NCI-H1092 (cell line): ENCODE measurements around the gene IPO9.
"Not testable (repeated sequence)": the region's sequence is repeated elsewhere in the genome, so short reads cannot be mapped to it uniquely, and the experiment has no call there.

ENCODE experiments used
- DNase-seq: peaks from one replicate; lab custom pipeline; 2025; lab: John Stamatoyannopoulos, UW

Gene IPO9

DNA sequence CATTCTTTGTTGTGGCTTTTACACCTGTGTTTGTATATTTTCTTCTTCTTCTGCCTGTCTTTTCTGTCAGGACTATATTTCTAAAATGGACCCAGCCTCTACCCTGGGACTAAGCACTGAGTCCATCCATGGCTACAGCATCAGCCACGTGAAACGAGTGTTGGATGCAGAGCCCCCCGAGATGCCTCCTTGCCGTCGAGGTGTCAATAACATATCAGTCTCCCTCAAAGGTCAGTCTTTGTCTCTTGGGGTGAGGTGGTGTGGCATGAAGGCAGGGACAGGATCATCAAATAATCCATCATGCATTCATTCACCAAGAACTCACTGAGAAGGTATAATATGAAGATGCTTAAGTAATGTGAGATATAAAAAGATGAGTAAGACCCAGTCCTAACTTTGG is 19.1 kb upstream of the IPO9 start:
- DNase-seq = no peak

DNA sequence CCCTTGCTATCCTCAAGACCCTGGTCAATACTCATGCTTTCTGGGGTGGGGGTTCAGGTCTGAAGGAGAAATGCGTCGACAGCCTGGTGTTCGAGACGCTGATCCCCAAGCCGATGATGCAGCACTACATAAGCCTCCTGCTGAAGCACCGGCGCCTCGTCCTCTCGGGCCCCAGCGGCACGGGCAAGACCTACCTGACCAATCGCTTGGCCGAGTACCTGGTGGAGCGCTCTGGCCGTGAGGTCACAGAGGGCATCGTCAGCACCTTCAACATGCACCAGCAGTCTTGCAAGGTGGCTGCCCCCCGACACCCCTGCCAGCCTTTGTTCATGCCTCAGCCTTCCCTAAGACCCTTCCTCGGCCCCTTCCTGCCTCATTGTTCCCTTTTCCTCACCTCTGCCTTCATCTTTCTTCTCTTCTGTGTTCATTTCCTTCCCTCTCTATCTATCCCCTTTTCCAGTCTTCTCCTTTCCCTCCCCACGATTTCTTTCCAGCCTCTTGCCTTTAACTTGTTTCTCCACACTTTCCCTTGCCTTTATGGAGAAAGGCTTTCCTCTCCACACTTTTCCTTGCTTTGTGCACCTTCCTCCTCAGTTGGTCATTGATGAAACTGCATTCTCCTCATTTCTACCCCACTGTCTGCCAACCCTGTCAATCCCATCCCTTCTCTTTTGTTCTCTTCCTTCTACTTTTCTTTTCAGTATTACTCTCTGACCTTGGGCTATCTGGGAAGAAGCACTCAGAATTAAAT is 18.3 kb upstream of the IPO9 start:
- no peak for DNase-seq

DNA sequence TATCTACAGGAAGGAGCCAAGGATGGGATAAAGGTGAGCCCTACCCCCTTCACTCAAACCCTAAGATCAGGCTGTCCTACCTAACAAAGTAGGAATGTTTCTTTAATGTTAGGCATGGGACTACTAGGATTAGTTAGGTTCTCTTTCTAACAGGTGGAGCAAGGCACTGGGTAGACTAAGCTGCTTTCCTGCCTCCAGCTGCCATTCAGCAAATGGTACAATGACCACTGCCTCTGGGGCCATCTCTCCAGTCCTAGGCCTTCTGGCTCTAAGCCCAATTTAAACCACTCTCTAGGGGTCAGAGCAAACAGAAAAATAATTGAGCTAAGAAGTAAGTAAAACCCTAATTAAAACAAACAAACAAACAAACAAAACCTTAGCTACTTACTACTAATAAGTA is 15.7 kb upstream of the IPO9 start:
- no peak for DNase-seq

DNA sequence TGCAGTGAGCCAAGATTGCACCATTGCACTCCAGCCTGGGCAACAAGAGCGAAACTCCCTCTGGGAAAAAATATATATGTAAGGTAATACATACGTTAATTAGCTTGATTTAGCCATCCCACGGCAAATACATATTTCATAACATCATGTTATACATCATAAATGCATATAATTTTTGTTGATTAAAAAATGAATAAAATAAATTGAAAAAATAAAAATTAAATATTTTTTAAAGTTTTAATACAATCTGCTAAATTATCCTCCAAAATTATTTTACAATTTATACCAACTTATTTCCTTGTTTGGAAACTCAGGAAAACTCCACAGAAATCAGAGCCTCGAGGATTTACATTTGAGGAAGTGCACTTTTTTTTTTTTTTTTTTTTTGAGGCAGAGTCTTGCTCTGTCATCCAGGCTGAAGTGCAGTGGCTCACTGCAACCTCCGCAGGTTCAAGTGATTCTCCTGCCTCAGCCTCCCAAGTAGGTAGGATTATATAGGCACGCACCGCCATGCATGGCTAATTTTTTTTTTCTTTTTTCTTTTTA is 12.6 kb upstream of the IPO9 start:
- no peak for DNase-seq

DNA sequence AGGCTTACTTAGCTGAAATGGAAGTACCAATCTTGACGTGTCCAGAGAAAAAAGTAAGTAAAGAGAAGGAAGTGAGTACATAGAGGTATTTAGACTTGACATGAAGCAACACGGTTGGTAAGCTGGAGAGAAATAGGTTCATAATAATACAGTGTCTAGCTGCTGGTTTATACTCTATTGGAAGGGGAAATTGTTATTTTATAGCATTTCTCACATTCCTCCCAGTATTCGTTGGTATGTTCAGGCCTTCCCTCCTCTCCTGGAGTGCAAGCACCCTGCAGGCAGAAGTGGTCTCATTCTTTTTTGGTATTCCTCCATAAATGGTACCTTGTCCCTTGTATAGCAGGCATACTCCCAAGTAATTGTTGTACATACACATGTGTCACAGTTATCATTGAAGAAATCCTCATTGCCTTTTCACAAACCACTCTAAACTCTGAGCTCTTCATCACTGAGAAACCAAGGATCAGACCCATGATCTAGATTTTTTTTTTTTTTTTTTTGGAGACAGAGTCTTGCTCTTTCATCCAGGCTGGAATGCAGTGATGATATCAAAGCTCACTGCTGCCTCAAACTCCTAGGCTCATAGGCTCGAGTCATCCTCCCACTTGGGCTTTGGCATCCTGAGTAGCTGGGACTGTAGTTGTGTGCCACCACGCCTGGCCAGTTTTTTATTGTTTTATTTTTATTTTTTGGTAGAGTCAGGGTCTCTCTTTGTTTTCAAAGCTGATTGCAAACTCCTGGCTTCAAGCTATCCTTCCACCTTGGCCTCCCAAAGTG is 9.8 kb upstream of the IPO9 start:
- no peak for DNase-seq

DNA sequence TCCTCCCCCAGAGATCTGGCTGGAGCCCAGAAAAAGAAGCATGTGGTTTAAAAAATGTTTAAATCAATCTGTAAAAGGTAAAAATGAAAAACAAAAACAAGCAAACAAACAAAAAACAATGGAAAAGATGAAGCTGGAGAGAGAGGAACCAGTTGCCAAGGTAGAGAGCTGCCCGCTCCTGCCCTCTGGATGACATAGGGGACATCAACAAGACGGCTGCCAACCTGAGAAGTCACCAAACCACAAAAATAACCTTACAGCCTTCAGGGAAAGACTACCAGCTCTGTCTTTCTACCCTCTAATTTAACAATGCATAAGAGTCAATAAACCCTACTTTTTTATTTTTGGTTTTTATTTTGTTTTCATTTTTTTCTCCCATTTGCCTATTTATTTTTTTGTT is 8.5 kb upstream of the IPO9 start:
- no peak for DNase-seq

DNA sequence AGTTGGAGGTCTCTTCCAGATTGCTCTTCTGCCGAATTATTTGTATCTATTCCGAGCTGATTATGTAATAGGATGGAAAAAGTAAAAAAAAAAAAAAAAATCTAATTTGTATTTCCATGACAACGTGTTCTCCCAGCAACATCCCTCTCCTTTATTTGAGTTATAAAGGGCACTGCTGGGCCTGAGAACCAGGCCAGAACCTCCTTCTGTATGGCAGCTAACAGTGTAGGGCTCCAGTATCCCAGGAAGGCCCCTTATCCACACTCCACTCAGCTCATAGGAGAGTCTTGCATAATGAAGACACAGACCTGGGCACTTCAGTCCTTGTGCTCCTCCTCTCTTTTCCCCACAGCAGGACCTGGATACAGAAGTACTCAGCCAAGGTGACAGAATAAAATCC is 3.7 kb upstream of the IPO9 start:
- no peak for DNase-seq

DNA sequence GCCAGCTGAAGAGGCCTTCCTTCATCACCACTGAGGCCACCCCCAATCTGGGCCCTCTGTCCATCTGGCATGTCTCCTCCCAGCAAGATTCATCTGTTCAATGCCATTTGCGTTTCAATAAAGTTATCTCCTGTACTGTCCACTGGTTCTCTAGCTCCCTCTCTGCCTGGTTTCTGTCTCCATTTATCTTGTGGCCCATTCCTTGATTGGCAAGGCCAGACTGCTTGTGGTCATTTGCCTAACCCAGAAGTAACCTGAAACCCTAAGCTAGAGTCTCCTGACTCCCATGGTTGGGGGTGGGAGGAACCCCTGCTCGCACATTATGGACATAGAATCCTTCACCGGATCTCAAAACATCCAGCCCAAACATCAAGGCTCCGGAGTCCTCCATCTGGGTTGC is 2.1 kb upstream of the IPO9 start:
- no peak for DNase-seq

DNA sequence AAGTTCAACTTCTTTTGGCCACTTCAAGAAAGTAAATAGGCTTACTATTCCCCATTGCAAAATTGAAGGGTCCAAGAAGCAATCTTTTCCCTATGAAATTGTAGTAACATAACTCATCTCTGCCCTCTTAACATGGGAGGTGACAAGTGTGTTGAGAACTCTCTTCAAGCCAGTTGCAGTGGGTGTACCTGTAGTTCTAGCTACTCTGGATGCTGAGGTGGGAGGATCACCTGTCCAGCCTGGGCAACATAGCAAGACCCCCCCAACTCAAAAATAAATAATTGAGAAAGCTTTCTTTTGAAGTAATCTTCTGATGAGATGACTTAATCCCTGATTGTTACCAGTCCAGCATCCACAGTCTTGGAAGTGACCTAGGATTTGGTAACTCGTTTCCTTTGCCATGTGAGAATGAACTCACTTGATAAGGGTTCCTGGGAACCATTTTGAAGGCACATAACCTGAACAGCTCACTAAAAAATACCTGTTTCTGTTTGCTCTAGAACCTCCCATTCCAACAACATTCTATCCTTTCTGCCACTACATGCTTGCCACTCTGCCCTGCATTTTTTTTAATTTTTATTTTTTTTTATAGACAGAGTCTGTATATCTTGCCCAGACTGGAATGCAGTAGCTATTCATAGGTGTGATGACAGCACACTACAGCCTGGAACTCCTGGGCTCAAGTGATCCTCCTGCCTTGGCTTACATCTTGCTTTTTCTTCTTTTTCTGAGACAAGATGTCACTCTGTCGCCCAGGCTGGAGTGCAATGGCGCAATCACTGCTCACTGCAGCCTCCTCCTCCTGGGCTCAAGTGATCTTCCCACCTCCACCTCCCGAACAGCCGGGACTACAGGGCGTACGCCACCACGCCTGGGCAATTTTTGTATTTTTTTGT is 1.4 kb upstream of the IPO9 start:
- no peak for DNase-seq

DNA sequence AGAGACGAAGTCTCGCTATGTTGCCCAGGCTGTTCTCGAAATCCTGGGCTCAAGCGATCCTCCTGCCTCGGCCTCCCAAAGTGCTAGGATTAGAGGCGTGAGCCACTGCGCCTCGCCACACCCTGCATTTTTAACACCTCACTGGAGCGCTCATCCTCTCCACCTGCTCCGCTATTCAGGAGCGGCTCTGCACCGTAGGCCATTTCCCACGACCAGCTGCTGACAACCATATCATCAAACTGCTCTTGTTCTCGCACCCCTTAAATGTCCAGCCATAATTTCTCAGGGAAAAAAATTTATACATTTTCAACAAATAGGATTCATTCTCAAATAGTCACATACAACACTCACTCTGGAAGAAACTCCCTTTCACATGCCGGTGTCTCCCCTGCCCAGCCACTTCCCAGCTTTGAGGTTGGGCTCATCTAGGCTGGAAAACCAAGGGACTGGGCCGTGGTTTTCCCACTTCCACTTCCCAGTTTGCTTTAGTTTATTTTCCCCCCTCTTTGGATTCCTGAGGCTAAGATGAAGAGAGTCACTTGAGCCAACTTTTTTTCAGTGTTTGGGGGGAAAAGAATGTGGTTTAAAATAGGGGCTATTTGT is 639 bp upstream of the IPO9 start:
- no peak for DNase-seq

DNA sequence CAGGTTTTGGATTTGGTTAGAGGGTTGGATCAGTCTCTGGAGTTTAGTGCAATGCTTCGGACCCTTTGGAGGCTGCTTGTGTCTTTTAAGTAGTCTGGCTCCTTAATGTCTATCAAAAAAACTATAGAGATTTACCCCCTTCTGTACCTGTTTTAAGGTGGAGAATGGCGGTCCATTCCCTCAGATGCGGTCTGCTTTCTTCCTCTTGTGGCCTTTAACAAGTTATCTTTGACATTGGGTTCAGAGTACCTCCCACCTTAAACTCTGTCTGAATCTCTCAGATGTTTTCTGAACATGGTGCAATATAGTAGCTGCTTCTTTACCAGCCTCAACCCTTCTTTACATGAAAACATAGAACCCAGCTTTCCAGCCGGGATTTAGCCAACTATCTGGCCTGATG is 2.4 kb downstream of the IPO9 start:
- DNase-seq = no peak

DNA sequence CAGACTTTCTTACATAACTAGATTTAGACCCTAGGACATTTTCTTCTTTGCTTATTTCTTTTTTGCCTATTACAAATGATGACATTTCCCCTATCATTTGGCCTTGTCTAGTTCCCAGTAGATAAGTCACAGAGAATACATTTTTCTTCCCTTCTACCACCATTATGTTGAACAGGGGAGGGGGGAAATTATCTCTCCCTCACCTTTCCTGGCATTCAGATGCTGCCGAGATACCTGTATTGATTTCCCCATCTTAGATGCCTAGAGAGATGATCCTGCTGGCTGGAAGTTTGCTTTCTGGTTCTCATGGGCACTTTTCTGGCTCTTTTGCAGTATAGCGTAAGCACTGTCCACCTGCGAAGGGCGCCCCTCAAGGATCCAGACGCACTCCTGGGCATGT is 5.7 kb downstream of the IPO9 start:
- no peak for DNase-seq

DNA sequence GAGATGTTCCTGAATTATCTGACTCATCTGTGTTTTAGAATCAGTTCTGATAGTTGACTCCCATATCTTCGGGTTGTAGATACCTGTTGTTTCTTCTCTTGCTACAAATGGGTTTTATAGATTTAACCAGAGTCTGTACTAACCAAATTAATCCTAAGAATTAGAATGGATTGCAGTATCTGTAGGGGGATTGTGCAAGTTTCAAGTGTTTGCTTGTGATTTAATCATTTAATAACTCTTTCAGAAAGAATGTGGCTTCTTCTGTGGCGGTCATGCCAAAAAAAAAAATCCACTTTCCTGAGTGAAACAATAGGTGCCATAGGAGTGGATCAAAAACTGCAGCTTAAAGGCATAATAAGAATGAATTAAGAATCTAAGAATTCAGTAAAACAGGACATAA is 9.4 kb downstream of the IPO9 start:
- DNase-seq = no peak

DNA sequence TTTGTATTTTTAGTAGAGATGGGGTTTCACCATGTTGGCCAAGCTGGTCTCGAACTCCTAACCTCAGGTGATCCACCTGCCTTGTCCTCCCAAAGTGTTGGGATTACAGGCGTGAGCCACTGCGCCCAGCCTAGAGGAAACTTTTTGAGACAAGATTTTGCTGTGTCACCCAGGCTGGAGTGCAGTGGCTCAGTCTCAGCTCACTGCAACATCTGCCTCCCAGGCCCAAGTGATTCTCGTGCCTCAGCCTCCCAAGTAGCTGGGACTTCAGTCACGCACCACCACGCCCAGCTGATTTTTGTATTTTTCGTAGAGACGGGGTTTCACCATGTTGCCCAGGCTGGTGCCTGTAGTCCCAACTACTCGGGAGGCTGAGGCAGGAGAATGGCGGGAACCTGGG is 10.1 kb downstream of the IPO9 start:
- DNase-seq = not testable (repeated sequence)

DNA sequence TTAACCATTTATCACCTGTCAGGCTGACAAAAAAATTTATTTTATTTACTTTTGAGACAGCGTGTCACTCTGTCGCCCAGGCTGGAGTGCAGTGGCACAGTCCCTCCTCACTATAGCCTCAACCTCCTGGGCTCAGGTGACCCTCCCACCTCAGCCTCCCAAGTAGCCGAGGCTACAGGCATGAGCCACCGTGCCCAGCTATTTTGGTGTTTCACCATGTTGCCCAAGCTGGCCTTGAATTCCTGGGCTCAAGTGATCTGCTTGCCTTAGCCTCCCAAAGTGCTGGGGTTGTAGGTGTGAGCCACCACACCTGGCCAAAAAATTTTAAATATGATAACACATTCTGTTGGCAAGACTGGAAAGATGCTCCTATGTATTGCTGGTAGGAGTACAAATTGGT is 11.1 kb downstream of the IPO9 start:
- DNase-seq = no peak

DNA sequence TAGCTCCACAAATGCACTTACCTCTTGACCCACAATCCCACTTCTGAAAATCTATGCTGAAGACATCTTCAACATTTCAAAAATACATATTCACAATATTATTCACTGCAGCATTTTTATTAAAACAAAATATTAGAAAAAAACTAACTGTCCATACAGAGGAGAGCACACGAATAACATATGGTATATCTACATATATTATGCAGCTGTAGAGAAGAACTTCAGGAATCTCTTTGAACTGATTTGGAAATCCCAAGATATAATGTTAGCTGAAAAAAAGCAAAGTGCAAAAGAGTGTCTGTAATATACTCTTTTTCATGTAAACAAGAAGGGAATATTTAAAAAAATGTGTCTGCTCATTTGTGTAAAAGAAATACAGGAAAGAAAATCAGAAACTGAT is 11.5 kb downstream of the IPO9 start:
- no peak for DNase-seq

DNA sequence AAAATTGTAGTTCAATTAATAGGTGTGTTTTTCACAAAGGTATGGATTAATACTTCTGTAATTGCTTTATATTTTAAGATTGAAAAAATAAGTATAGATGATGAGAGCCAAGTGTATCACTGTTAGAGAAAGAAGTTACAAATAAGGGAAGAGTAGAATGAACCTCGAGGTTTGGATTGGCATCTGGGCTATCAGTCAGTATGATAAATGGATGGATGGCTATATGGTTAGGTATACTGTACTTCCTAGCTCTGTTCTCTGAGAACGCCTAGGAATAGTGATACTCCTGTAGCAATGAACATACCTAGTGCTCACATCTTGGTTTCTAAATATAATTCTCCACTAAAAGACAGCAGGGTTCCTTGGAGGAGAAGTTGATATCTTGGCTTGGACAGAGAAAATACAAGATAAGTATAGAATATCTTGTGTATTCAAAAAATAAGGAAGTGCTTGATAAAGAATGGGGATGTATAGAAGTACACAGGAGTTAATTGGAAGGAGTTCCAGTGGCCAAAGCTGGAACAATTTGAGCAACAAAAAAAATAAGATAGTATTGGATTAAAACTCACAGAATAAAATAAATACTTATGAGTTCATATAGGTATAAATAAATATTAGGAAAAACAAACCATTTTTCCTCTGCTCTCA is 12.4 kb downstream of the IPO9 start:
- DNase-seq = no peak

DNA sequence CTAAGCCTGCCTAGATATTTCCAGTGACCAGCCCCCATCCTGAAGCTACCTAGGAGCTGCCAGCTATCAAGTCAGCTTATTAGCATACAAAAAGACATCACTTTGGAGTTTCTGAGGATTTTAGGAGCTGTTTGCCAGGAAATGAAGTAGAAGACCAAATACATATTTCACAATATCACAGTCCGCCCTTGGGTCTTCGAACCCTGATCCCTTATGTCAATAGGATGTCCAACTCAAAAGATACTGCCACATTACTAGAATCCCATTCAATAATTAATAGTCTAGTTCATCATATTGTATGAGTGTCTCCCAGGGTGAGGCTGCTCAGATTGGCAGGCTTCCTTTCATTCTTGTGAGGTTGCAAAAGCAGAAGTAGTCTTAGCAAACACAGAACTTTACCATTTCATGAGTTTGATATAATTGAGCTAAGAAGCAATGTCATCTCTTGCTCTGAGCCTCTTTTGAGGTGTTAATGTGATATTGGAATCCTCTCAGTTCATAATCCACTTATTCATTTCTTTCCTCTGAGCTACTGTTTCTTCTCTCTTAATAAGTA is 13.6 kb downstream of the IPO9 start:
- DNase-seq = no peak

DNA sequence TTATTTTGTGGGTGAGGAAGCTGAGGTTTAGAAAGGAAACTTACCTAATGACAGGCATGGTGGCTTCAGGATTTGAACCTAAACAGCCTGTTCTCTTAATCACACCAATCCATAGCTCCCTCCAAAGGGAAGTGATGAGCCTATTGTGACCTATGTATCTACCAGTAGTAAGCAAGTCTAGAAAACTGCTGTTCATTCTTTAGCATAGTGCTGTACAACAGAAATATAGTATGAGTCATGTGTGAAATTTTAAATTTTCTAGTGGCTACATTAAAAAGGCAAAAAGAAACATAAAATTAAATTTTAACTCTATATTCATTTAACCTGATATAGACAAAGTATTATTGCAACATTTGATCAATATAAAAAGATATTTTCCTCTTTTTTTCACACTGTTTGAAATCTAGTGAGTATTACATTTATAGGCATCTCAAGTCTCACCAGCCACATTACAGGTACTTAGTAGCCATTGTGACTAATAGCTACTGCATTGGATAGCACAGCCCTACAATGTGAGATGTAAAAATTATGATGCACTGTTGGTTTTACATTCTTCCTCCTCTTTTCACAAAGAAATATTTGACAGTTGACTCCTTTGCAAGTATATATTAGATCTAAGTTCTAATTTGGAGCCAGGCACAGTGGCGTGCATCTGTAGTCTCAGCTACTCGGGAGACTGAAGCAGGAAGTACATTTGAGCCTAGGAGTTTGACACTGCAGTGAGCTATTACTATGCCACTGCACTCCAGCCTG is 16.6 kb downstream of the IPO9 start:
- no peak for DNase-seq

DNA sequence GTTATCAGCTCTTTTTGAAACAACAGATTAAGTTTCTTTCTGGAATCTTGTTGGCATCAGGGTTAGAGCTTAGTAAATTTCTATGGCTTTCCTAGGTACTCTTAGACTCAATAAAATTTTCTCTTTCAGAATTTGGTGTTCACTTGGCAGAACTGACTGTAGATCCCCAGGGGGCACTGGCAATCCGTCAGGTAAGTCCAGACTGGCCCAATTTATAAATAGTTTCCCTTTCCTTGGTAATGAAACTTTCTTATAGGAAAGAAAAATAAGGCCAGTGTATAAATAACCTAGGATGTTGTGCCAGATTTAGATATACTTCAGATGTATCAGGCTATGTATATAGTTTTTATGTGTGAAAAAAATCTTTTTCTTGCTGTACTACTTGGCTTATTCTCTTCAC is 18.2 kb downstream of the IPO9 start:
- DNase-seq = no peak
